Breast epithelium (tissue), 4 donors: ENCODE measurements around the gene AOC1. TPM values are rescaled to one million over a fixed set of nuclear protein-coding genes. Genes with fewer than 3 reads are reported as not detected.

Experiments used
- DNase-seq, 2 donors: peaks; one replicate each; pipeline ENCODE4 v3.0.0-alpha.2; 2019; ENCODE audit warnings: low spot score in 2 of 2
- H3K27ac ChIP-seq, 2 donors: fragments of 200-600 bp; sonication (generic) in 1 of 2; one replicate each; pipeline ENCODE4 v1.5.1; 2016 to 2019; ENCODE audit warnings: mild to moderate bottlenecking in 1 of 2
- H3K27me3 ChIP-seq, 2 donors: fragments of 200-600 bp; sonication (generic) in 1 of 2; one replicate each; pipeline versions ENCODE4 v1.5.1 to v1.6.0; 2017 to 2019; ENCODE audit warnings: control low read depth in 1 of 2, mild to moderate bottlenecking in 1 of 2
- H3K36me3 ChIP-seq: fragments of 200-600 bp; one replicate; pipeline ENCODE4 v1.5.1; 2019
- H3K4me1 ChIP-seq, 2 donors: fragments of 200-600 bp; sonication (generic); one replicate each; pipeline ENCODE4 v1.5.1; 2016 to 2019; ENCODE audit warnings: control low read depth in 1 of 2
- H3K4me3 ChIP-seq, 3 donors: fragments of 200-600 bp; sonication (generic); 1 replicate in 2 of 3; 2 replicates in 1 of 3; pipeline ENCODE4 v1.5.1; 2016 to 2019; ENCODE audit warnings: mild to moderate bottlenecking in 3 of 3, moderate library complexity in 2 of 3
- H3K9me3 ChIP-seq, 2 donors: fragments of 200-600 bp; sonication (generic) in 1 of 2; one replicate each; pipeline ENCODE4 v1.5.1; 2016 to 2019; ENCODE audit warnings: control low read depth in 1 of 2
- CTCF ChIP-seq, 3 donors: fragments of 450-650 bp; IDR thresholded peaks; one replicate each; pipeline ENCODE4 v1.5.1; 2016 to 2017; ENCODE audit warnings: antibody characterized with exemption in 3 of 3, mild to moderate bottlenecking in 3 of 3, moderate library complexity in 3 of 3
- POLR2A ChIP-seq: fragments of 450-650 bp; IDR thresholded peaks from one replicate; pipeline ENCODE4 v1.6.1; 2016; ENCODE audit warnings: antibody characterized with exemption, mild to moderate bottlenecking, moderate library complexity
- POLR2AphosphoS5 ChIP-seq, 3 donors: sonication (generic); formaldehyde crosslinking; IDR thresholded peaks; one replicate each; pipeline ENCODE4 v1.6.1; 2017; ENCODE audit warnings: antibody characterized with exemption in 3 of 3
- intact Hi-C: fragments of 100-400 bp; cut with DNase I; formaldehyde crosslinking; loops from one replicate; pipeline ENCODE4 v1.15.1; 2023; ENCODE audit warnings: low total_unique reads
- total RNA-seq, 3 donors: library from RNA; depleted of rRNA; stranded (reverse); fragments of >200 nt; gene quantifications; one replicate each; pipeline ENCODE4 v1.1.0, GENCODE V29; 2016

The AOC1 gene
- total RNA-seq, 3 donors from 2014 or later = 2.3 TPM; not detected in 2

- H3K27ac ChIP-seq = peak overlapping the region; percentile 64 to 70
- H3K4me3 ChIP-seq = peak overlapping the region in 1 of 3 donors; percentile 53
- H3K36me3 ChIP-seq = no peaks in the 10 kb centered on the region
- H3K27me3 ChIP-seq = no peaks in the 10 kb centered on the region
- TF ChIP-seq POLR2A (no peak), CTCF (IDR thresholded peaks at IDR 0.05) (peak; percentile 40 to 65 (median 41))
- peaks cover 12 to 22% of the 10 kb centered on the region in 2 donors for H3K9me3 ChIP-seq
- DNase-seq = peak in 1 of 2 donors; percentile 79
- intact Hi-C loops = no loop called here
- H3K4me1 ChIP-seq = no peaks in the 10 kb centered on the region
Observed at GRCh38 chr7:150876817-150877526, 24.7 kb downstream of the AOC1 start.

GRCh38 chr7:150877536-150877935 lies 25.2 kb downstream of the AOC1 start:
- TF ChIP-seq CTCF (IDR thresholded peaks at IDR 0.05) (no peak), POLR2A (no peak), POLR2AphosphoS5 (IDR thresholded peaks at IDR 0.05) (no peak)
- Histone ChIP-seq H3K4me3 (no peak overlapping the region), H3K9me3 (peaks cover 12 to 28% of the 10 kb centered on the region in 2 donors), H3K27me3 (no peaks in the 10 kb centered on the region), H3K36me3 (no peaks in the 10 kb centered on the region), H3K4me1 (no peaks in the 10 kb centered on the region), H3K27ac (peak overlapping the region; percentile 64 to 70)
- no peak for DNase-seq
- intact Hi-C loops = no loop called here

- H3K36me3 ChIP-seq = no peaks in the 10 kb centered on the region
- H3K27ac ChIP-seq = no peak overlapping the region
- peaks cover 12 to 37% of the 10 kb centered on the region in 2 donors for H3K9me3 ChIP-seq
- intact Hi-C loops = no loop called here
- TF ChIP-seq POLR2AphosphoS5 (IDR thresholded peaks at IDR 0.05) (no peak), POLR2A (no peak), CTCF (IDR thresholded peaks at IDR 0.05) (no peak)
- H3K27me3 ChIP-seq = no peaks in the 10 kb centered on the region
- no peaks in the 10 kb centered on the region for H3K4me1 ChIP-seq
- H3K4me3 ChIP-seq = no peak overlapping the region
- DNase-seq = no peak
Observed at GRCh38 chr7:150879345-150879744, 27.0 kb downstream of the AOC1 start.

- Histone ChIP-seq H3K4me3 (no peak overlapping the region), H3K27ac (no peak overlapping the region), H3K4me1 (no peaks in the 10 kb centered on the region), H3K27me3 (no peaks in the 10 kb centered on the region), H3K9me3 (peaks cover 15 to 47% of the 10 kb centered on the region in 2 donors), H3K36me3 (no peaks in the 10 kb centered on the region)
- DNase-seq = no peak
- no peak for TF ChIP-seq POLR2AphosphoS5 (IDR thresholded peaks at IDR 0.05)
- TF ChIP-seq POLR2A = no peak
- TF ChIP-seq CTCF (IDR thresholded peaks at IDR 0.05) = no peak
- intact Hi-C loops = no loop called here
Observed at GRCh38 chr7:150881189-150881588, 28.9 kb downstream of the AOC1 start.

GRCh38 chr7:150890853-150891584 lies 38.7 kb downstream of the AOC1 start:
- Histone ChIP-seq H3K36me3 (no peaks in the 10 kb centered on the region), H3K4me3 (no peak overlapping the region), H3K27ac (no peak overlapping the region), H3K27me3 (peaks cover 0 to 5% of the 10 kb centered on the region in 2 donors), H3K9me3 (peaks cover 0 to 16% of the 10 kb centered on the region in 2 donors), H3K4me1 (no peaks in the 10 kb centered on the region)
- intact Hi-C loops = loop anchor here (10.0 kb wide), 1 partner anchor 74 kb away; no protein-coding TSS in a partner anchor
- TF ChIP-seq CTCF (IDR thresholded peaks at IDR 0.05) = no peak
- no peak for TF ChIP-seq POLR2A
- TF ChIP-seq POLR2AphosphoS5 (IDR thresholded peaks at IDR 0.05) = no peak
- DNase-seq = no peak
